ENCODE data around the gene PTPRK. TPM values are rescaled to one million over a fixed set of nuclear protein-coding genes. Genes with fewer than 3 reads are reported as not detected.

PTPRK gene
- total RNA-seq, 4 donors from 2014 or later, result 7.3 to 22.9 (median 13.0) TPM

DNA sequence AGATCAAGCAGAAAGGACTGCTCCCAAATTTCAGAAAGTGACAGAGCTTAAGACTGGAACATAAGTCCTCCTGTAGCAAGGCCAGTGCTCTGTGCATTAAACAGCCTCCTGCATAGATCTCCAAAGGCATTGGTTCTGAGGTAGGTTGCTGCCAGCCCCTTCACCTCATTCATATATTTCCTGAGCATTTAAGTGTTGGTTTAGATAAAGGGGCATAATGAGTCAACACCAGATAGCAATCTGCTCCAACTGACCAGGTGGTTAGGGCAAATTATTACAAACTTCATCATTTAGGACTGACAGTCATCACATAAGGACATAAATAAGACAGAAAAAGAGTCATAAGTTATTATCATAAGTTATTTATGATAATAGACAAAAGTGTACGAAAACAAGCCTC lies 10.7 kb downstream of the PTPRK start:
- H3K27me3 ChIP-seq, result no peaks in the 10 kb centered on the region
- no peaks in the 10 kb centered on the region for H3K36me3 ChIP-seq
- TF ChIP-seq, protein P1, sequence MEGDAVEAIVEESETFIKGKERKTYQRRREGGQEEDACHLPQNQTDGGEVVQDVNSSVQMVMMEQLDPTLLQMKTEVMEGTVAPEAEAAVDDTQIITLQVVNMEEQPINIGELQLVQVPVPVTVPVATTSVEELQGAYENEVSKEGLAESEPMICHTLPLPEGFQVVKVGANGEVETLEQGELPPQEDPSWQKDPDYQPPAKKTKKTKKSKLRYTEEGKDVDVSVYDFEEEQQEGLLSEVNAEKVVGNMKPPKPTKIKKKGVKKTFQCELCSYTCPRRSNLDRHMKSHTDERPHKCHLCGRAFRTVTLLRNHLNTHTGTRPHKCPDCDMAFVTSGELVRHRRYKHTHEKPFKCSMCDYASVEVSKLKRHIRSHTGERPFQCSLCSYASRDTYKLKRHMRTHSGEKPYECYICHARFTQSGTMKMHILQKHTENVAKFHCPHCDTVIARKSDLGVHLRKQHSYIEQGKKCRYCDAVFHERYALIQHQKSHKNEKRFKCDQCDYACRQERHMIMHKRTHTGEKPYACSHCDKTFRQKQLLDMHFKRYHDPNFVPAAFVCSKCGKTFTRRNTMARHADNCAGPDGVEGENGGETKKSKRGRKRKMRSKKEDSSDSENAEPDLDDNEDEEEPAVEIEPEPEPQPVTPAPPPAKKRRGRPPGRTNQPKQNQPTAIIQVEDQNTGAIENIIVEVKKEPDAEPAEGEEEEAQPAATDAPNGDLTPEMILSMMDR (IDR thresholded peaks at IDR 0.05 in 4 of 5, conservative IDR thresholded peaks at IDR 0.05 in 1 of 5), result no peak
- no peak for TF ChIP-seq POLR2A (IDR thresholded peaks at IDR 0.05)
- in situ Hi-C loops (cut with MboI; ENCODE audit: low sequenced_read_pairs in 4 of 4), result no loop called here
- H3K4me3 ChIP-seq, result no peak overlapping the region
- peaks cover 7 to 10% of the 10 kb centered on the region in 2 donors for H3K4me1 ChIP-seq
- H3K9me3 ChIP-seq, result no peaks in the 10 kb centered on the region
- ATAC-seq (no peak), DNase-seq (no peak)
- H3K27ac ChIP-seq, result no peak overlapping the region
- intact Hi-C loops (cut with DNase I; ENCODE audit: low total_unique reads), result no loop called here

DNA sequence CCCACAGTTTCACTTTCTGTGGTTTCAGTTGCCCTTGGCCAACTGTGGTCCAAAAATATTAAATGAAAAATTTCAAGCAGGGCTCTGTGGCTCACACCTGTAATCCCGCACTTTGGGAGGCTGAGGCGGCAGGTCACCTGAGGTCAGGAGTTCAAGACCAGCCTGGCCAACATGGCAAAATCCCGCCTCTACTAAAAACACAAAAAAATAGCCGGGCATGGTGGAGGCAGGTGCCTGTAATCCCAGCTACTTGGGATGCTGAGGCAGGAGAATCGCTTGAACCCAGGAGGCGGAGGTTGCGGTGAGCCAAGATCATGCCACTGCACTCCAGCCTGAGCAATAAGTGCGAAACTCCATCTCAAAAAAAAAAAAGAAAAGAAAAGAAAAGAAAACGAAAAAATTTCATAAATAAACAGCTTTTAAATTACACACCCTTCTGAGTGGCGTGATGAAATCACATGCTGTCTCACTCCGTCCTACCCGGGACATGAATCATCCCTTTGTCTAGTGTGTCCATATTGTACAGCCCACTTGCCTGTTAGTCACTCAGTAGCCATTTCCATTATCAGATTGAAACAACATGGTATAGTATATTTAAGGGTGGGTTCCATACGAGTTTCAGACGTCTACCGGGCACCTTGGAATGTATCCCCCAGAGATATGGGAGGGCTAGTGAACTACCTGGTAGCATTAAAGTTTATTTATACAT lies 11.7 kb downstream of the PTPRK start:
- no peak overlapping the region for H3K27ac ChIP-seq

DNA sequence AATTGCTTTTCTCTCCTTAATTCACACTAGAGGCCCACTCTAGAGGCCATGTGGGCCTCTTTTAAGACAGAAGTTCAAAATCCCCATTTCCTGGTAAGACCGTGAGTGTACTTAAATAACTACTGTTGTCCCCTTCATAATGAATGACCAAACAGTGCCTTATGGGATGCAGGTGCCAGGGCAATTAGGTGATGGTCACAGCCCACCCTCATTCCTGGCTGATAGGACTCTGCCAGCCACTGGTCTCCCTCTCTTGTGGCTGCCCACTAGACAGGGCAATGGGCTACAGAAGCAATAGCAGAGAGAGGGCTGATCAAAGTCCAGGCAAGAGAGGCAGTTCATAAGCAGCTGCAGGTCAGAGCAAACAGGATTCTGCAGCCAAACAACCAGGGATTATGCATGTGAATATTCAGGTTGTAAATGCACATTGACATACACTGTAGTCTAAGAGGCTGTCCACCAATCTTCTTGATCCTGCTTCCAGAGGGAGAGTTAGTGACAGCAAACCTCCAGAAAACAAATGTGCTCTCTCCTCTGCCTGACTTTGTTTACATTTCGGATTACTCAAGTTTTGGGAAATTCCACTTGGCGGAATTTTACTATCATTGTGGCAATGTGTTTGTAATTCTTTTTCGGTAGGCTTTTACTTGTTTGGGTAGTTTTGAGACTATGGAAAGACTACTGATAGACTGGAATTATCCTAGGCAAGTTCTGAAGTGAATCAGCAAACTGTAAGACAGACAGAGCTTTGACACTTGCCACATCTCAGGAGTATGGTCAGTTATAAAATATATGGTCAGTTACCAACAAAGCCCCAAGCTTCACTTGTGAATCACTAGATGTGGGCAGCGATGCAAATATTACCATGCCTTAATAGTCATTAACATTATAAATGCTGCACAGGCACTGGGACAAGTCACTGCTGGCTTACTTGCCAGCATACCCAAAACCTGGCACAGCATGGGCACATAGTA lies 12.8 kb downstream of the PTPRK start:
- H3K27me3 ChIP-seq, result no peaks in the 10 kb centered on the region
- no peaks in the 10 kb centered on the region for H3K36me3 ChIP-seq
- in situ Hi-C loops (cut with MboI; ENCODE audit: low sequenced_read_pairs in 4 of 4), result no loop called here
- H3K4me1 ChIP-seq, result peaks cover 6 to 7% of the 10 kb centered on the region in 2 donors
- no peaks in the 10 kb centered on the region for H3K9me3 ChIP-seq
- H3K27ac ChIP-seq, result no peak overlapping the region
- intact Hi-C loops (cut with DNase I; ENCODE audit: low total_unique reads), result no loop called here
- DNase-seq (no peak), ATAC-seq (no peak)
- no peak overlapping the region for H3K4me3 ChIP-seq
- TF ChIP-seq, protein P1 (IDR thresholded peaks at IDR 0.05 in 4 of 5, conservative IDR thresholded peaks at IDR 0.05 in 1 of 5), result no peak
- TF ChIP-seq POLR2A (IDR thresholded peaks at IDR 0.05), result no peak

More for the DNA sequence above, 11.7 kb downstream of the PTPRK start:
- Histone ChIP-seq H3K4me1 (peaks cover 6 to 11% of the 10 kb centered on the region in 2 donors), H3K27me3 (no peaks in the 10 kb centered on the region), H3K9me3 (no peaks in the 10 kb centered on the region), H3K4me3 (no peak overlapping the region), H3K36me3 (no peaks in the 10 kb centered on the region)
- DNase-seq (no peak), ATAC-seq (no peak)
- in situ Hi-C loops (cut with MboI; ENCODE audit: low sequenced_read_pairs in 4 of 4), result no loop called here
- intact Hi-C loops (cut with DNase I; ENCODE audit: low total_unique reads), result no loop called here
- TF ChIP-seq, protein P1 (IDR thresholded peaks at IDR 0.05 in 4 of 5, conservative IDR thresholded peaks at IDR 0.05 in 1 of 5), result no peak
- TF ChIP-seq POLR2A (IDR thresholded peaks at IDR 0.05), result no peak

GRCh38 chr6:128505603-128506002 lies 14.8 kb downstream of the PTPRK start:
- Histone ChIP-seq H3K4me1 (peaks cover 7 to 10% of the 10 kb centered on the region in 2 donors), H3K27me3 (no peaks in the 10 kb centered on the region), H3K27ac (no peak overlapping the region), H3K36me3 (no peaks in the 10 kb centered on the region), H3K4me3 (no peak overlapping the region), H3K9me3 (no peaks in the 10 kb centered on the region)
- ATAC-seq (no peak), DNase-seq (no peak)
- TF ChIP-seq POLR2A (IDR thresholded peaks at IDR 0.05), result no peak
- TF ChIP-seq, protein P1 (IDR thresholded peaks at IDR 0.05 in 4 of 5, conservative IDR thresholded peaks at IDR 0.05 in 1 of 5), result no peak
- intact Hi-C loops (cut with DNase I; ENCODE audit: low total_unique reads), result no loop called here
- in situ Hi-C loops (cut with MboI; ENCODE audit: low sequenced_read_pairs in 4 of 4), result no loop called here
